ENCODE results near the gene RAMP3.

- TF ChIP-seq CTCF (IDR thresholded peaks at IDR 0.05) (no peak), POLR2A (IDR thresholded peaks at IDR 0.05) (no peak)
Measured at GRCh38 chr7:45186261-45186813, 28.7 kb downstream of the RAMP3 start.
